Astrocyte of the spinal cord (primary cell): ENCODE results near the gene PTPRG.

Experiments used
- DNase-seq: peaks from one replicate; pipeline ENCODE4 v3.0.0; 2011; ENCODE audit warnings: low read depth, low spot score
- H3K4me3 ChIP-seq: 2 replicates; pipeline ENCODE4 v1.5.1; 2011; ENCODE audit warnings: low read depth, mild to moderate bottlenecking, low read length, moderate library complexity
- in situ Hi-C: cut with HindIII; loops from 2 replicates; pipeline ENCODE4 v1.10.0; 2017; ENCODE audit warnings: low sequenced_read_pairs
- TF ChIP-seq, protein P1 (sequence below): IDR thresholded peaks from 2 replicates; pipeline ENCODE4 v1.5.1; 2012; ENCODE audit warnings: low read depth, mild to moderate bottlenecking, low read length, inconsistent platforms

Gene PTPRG

DNA sequence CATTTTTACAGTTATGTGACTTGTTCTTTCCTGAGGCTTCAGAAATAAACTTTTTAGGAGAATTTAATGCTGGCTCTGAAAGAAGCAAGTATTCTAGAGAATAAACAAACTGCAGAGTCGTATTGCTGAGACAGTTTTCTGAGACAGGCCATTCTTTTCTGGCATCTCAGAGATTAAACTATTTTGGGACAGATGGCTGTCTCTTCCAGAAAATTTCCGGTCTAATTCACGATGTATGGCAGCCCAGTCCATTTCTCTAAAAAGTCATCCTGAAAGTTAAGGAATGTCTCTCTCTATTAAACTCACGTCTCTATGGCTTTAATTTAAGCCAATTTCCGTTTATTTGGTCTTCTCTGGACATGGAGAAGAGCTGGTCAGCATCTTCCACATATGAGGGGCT lies 603.4 kb downstream of the PTPRG start:
- DNase-seq = no peak
- in situ Hi-C loops = no loop called here
- H3K4me3 ChIP-seq = no peak overlapping the region
- TF ChIP-seq, protein P1, sequence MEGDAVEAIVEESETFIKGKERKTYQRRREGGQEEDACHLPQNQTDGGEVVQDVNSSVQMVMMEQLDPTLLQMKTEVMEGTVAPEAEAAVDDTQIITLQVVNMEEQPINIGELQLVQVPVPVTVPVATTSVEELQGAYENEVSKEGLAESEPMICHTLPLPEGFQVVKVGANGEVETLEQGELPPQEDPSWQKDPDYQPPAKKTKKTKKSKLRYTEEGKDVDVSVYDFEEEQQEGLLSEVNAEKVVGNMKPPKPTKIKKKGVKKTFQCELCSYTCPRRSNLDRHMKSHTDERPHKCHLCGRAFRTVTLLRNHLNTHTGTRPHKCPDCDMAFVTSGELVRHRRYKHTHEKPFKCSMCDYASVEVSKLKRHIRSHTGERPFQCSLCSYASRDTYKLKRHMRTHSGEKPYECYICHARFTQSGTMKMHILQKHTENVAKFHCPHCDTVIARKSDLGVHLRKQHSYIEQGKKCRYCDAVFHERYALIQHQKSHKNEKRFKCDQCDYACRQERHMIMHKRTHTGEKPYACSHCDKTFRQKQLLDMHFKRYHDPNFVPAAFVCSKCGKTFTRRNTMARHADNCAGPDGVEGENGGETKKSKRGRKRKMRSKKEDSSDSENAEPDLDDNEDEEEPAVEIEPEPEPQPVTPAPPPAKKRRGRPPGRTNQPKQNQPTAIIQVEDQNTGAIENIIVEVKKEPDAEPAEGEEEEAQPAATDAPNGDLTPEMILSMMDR = no peak

DNA sequence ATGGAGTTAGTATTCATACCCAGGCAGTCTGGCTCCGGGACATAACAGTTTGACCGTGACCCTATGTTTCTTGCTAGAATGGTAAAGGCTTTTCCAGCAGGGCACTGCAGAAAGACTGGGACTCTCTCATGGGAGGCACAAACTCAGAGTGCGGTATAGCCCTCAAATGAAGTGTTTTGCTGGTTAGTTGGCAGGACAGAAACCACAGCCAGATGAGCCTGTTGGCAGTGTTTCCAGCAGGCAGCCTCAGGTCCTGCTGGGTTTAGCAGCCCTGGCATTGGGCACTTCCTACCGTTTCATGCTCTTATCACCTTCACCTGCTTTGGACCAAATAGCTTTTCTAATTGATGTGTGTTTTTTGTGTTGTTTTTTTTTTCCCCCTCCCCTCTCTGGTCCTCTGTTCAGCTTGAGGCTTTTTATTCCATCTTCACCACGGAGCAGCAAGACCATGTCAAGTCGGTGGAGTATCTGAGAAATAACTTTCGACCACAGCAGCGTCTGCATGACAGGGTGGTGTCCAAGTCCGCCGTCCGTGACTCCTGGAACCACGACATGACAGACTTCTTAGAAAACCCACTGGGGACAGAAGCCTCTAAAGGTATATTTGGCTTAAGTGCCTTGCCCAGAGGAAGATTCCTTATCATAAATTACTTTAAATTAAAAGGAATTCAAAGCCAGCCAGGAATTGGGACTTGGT lies 606.3 kb downstream of the PTPRG start:
- TF ChIP-seq, protein P1 = no peak
- DNase-seq = peak; percentile 69
- in situ Hi-C loops = no loop called here
- H3K4me3 ChIP-seq = no peak overlapping the region

DNA sequence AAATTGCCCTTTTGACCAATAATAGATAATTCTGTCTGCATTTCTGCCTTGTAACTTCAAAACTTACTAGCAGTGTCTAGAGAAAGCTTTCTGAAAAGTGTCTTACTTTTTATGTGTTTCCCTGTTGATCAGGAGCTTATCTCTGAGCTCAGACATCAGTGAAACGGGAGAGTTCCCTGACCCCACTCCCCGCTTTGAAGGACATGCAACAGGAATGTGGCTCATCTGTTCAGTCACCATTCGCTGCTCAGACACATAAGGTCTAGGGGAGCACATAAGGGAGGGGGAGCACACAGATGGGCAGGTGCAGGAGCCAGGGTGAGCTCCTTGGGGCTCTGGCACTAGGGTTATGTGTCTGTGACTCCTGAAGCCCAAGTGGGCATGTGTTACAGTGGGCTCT lies 607.0 kb downstream of the PTPRG start:
- TF ChIP-seq, protein P1 = no peak
- H3K4me3 ChIP-seq = no peak overlapping the region
- in situ Hi-C loops = no loop called here

DNA sequence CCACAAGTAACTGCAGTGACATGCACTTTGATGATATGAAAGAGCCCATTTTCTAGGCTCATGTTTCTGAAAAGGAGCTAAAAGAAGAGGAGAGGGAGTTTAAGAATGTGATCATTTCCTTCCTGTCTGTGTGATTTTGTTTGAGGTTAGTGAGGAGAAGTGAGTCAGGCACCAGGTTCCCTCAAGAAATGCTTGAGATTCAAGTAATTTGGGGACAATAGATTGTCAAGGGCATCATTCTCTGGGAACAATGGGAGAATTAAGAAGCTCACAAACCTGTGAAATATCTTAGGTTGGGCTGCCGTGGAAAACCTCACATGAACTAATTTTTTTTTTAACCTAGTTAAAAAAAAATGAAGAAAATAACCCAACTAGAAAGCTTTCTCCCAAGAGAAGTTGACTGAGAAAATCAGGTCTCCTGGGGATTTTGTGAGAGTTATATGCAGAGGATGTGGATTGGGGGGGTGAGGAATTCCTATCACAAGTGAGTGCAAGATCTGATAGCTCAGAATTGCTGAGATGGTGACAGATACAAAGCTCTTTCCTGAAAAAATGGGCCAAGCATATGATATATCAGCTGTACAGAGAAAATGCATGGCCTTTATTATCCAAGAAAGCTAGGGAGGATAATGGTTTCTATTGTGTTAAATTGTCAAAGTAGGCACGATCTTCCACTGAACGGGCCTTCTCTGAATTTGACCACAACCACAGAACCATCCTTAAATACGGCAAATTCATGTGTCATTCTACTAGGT lies 608.7 kb downstream of the PTPRG start:
- in situ Hi-C loops = no loop called here
- peak; percentile 65 for DNase-seq
- TF ChIP-seq, protein P1 = no peak
- H3K4me3 ChIP-seq = no peak overlapping the region

More for the DNA sequence above, 607.0 kb downstream of the PTPRG start:
- no peak for DNase-seq

DNA sequence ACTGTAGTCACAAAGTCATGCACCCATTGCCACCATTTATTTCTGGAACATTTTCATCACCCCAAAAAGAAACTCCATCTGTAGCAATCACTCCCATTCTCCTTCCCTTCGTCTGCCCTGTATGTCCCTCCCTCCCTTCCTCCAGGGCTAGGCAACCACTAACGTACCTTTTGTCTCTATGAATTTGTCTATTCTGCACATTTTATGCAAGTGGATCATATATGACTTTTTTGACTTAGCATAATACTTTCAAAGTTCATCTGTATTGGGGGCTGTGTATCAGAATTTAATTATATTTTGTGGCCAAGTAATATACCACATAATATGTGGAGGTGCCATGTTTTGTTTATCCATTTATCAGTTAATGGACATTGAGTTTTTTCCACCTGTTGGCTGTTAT lies 610.4 kb downstream of the PTPRG start:
- TF ChIP-seq, protein P1 = no peak
- in situ Hi-C loops = no loop called here
- H3K4me3 ChIP-seq = no peak overlapping the region
- DNase-seq = no peak

DNA sequence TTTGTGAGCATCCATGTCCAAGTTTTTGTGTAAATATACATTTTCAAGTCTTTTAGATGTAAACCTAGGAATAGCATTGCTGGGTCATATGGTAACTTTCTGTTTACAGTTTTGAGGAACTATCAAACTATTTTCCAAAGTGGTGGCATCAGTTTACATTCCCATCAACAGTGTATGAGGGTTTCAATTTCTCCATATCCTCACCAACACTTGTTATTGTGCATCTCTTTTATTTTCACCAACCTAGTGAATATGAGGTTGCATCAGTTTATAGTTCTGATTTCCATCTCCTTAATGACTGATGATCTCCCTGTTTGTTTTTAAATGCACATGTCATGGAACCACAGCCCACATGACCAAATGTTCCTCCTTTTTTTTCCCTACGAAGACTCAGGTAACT lies 610.8 kb downstream of the PTPRG start:
- TF ChIP-seq, protein P1 = no peak
- in situ Hi-C loops = no loop called here
- no peak for DNase-seq
- H3K4me3 ChIP-seq = no peak overlapping the region
